ENCODE results near the gene ECE1. TPM values are rescaled to one million over a fixed set of nuclear protein-coding genes. Genes with fewer than 3 reads are reported as not detected.
A peak's percentile ranks its signal among the peaks of the same experiment; 100 is the strongest.
"Not testable (repeated sequence)": the region's sequence is repeated elsewhere in the genome, so short reads cannot be mapped to it uniquely, and the experiment has no call there.

Gene ECE1
- total RNA-seq, 1 donor from 2014 or later, result 139 TPM

GRCh38 chr1:21189906-21190500, 100.3 kb downstream of the ECE1 start:
- Mint-ChIP-seq H3K27me3 (ENCODE audit: insufficient read depth) (peaks cover 20% of the 10 kb centered on the region), H3K9me3 (no peaks in the 10 kb centered on the region), H3K36me3 (ENCODE audit: low read depth) (no peaks in the 10 kb centered on the region), H3K4me3 (no peak overlapping the region), H3K4me1 (ENCODE audit: low read depth) (peaks cover 13% of the 10 kb centered on the region), H3K27ac (no peak overlapping the region)
- no peak for DNase-seq (ENCODE audit: low spot score)
- intact Hi-C loops (cut with micrococcal nuclease), result no loop called here

GRCh38 chr1:21189421-21189820, 100.8 kb downstream of the ECE1 start:
- intact Hi-C loops (cut with micrococcal nuclease), result no loop called here
- H3K4me3 Mint-ChIP-seq, result no peak overlapping the region
- H3K9me3 Mint-ChIP-seq, result no peaks in the 10 kb centered on the region

GRCh38 chr1:21188235-21188634, 102.0 kb downstream of the ECE1 start:
- H3K36me3 Mint-ChIP-seq (ENCODE audit: low read depth), result no peaks in the 10 kb centered on the region
- no peak for DNase-seq (ENCODE audit: low spot score)
- no peak overlapping the region for H3K4me3 Mint-ChIP-seq
- H3K4me1 Mint-ChIP-seq (ENCODE audit: low read depth), result peaks cover 13% of the 10 kb centered on the region
- no peaks in the 10 kb centered on the region for H3K9me3 Mint-ChIP-seq
- H3K27me3 Mint-ChIP-seq (ENCODE audit: insufficient read depth), result peaks cover 18% of the 10 kb centered on the region
- no peak overlapping the region for H3K27ac Mint-ChIP-seq
- intact Hi-C loops (cut with micrococcal nuclease), result no loop called here

More at GRCh38 chr1:21189421-21189820, 100.8 kb downstream of the ECE1 start:
- no peak for DNase-seq (ENCODE audit: low spot score)
- H3K4me1 Mint-ChIP-seq (ENCODE audit: low read depth), result peaks cover 13% of the 10 kb centered on the region
- H3K27ac Mint-ChIP-seq, result no peak overlapping the region
- no peaks in the 10 kb centered on the region for H3K36me3 Mint-ChIP-seq (ENCODE audit: low read depth)
- peaks cover 22% of the 10 kb centered on the region for H3K27me3 Mint-ChIP-seq (ENCODE audit: insufficient read depth)

GRCh38 chr1:21185221-21185731, 105.0 kb downstream of the ECE1 start:
- H3K4me3 Mint-ChIP-seq, result no peak overlapping the region
- H3K9me3 Mint-ChIP-seq, result no peaks in the 10 kb centered on the region
- no peak overlapping the region for H3K27ac Mint-ChIP-seq
- no peak for DNase-seq (ENCODE audit: low spot score)
- H3K36me3 Mint-ChIP-seq (ENCODE audit: low read depth), result no peaks in the 10 kb centered on the region
- intact Hi-C loops (cut with micrococcal nuclease), result no loop called here
- peaks cover 7% of the 10 kb centered on the region for H3K4me1 Mint-ChIP-seq (ENCODE audit: low read depth)
- peaks cover 15% of the 10 kb centered on the region for H3K27me3 Mint-ChIP-seq (ENCODE audit: insufficient read depth)

GRCh38 chr1:21184276-21184675, 106.0 kb downstream of the ECE1 start:
- Mint-ChIP-seq H3K36me3 (ENCODE audit: low read depth) (no peaks in the 10 kb centered on the region), H3K4me1 (ENCODE audit: low read depth) (no peaks in the 10 kb centered on the region), H3K27me3 (ENCODE audit: insufficient read depth) (peaks cover 9% of the 10 kb centered on the region), H3K9me3 (no peaks in the 10 kb centered on the region), H3K27ac (no peak overlapping the region), H3K4me3 (no peak overlapping the region)
- no peak for DNase-seq (ENCODE audit: low spot score)
- intact Hi-C loops (cut with micrococcal nuclease), result no loop called here

GRCh38 chr1:21182181-21182731, 108.0 kb downstream of the ECE1 start:
- no peak for DNase-seq (ENCODE audit: low spot score)
- H3K4me3 Mint-ChIP-seq, result no peak overlapping the region
- no peak overlapping the region for H3K27ac Mint-ChIP-seq
- H3K4me1 Mint-ChIP-seq (ENCODE audit: low read depth), result no peaks in the 10 kb centered on the region
- intact Hi-C loops (cut with micrococcal nuclease), result no loop called here
- H3K36me3 Mint-ChIP-seq (ENCODE audit: low read depth), result no peaks in the 10 kb centered on the region
- H3K9me3 Mint-ChIP-seq, result no peaks in the 10 kb centered on the region
- H3K27me3 Mint-ChIP-seq (ENCODE audit: insufficient read depth), result peaks cover 6% of the 10 kb centered on the region

GRCh38 chr1:21178271-21178670, 112.0 kb downstream of the ECE1 start:
- intact Hi-C loops (cut with micrococcal nuclease), result loop anchor here (5.0 kb wide), 2 partner anchors 114 to 246 kb away; partner anchors contain the start of gene ECE1

GRCh38 chr1:21176586-21177555, 113.4 kb downstream of the ECE1 start, which contains the start of gene EIF4G3:
TSS of gene EIF4G3 (minus strand) at chr1:21176897. CDS start at chr1:21002742, 174,155 bp downstream.
- H3K27me3 Mint-ChIP-seq (ENCODE audit: insufficient read depth), result no peaks in the 10 kb centered on the region

More at GRCh38 chr1:21178271-21178670, 112.0 kb downstream of the ECE1 start:
- not testable (repeated sequence) for DNase-seq (ENCODE audit: low spot score); H3K27ac Mint-ChIP-seq; H3K36me3 Mint-ChIP-seq (ENCODE audit: low read depth); H3K9me3 Mint-ChIP-seq; H3K27me3 Mint-ChIP-seq (ENCODE audit: insufficient read depth)
- peak overlapping the region; percentile 52 for H3K4me3 Mint-ChIP-seq
- peaks cover 21% of the 10 kb centered on the region for H3K4me1 Mint-ChIP-seq (ENCODE audit: low read depth)

GRCh38 chr1:21175670-21176581, 114.3 kb downstream of the ECE1 start:
- peak overlapping the region; percentile 87 for H3K4me3 Mint-ChIP-seq
- H3K9me3 Mint-ChIP-seq, result no peaks in the 10 kb centered on the region
- H3K27ac Mint-ChIP-seq, result peak overlapping the region; percentile 87
- H3K36me3 Mint-ChIP-seq (ENCODE audit: low read depth), result peaks cover 17% of the 10 kb centered on the region
- intact Hi-C loops (cut with micrococcal nuclease), result loop anchor here (1.0 to 5.0 kb wide), 4 partner anchors 116 to 389 kb away; partner anchors contain the start of genes ECE1 and HP1BP3
- DNase-seq (ENCODE audit: low spot score), result peak; percentile 27
- H3K27me3 Mint-ChIP-seq (ENCODE audit: insufficient read depth), result no peaks in the 10 kb centered on the region
- H3K4me1 Mint-ChIP-seq (ENCODE audit: low read depth), result peaks cover 34% of the 10 kb centered on the region

More at GRCh38 chr1:21176586-21177555, 113.4 kb downstream of the ECE1 start, which contains the start of gene EIF4G3:
- peak within 1 kb of the TSS; percentile 89 for H3K4me3 Mint-ChIP-seq
- H3K4me1 Mint-ChIP-seq (ENCODE audit: low read depth), result peaks cover 25% of the 10 kb centered on the region
- intact Hi-C loops (cut with micrococcal nuclease), result loop anchor here (1.0 to 5.0 kb wide), 3 partner anchors 115 to 390 kb away; partner anchors contain the start of genes ECE1 and HP1BP3
- DNase-seq (ENCODE audit: low spot score), result peak; percentile 99
- peak within 1 kb of the TSS; percentile 94 for H3K27ac Mint-ChIP-seq
- H3K36me3 Mint-ChIP-seq (ENCODE audit: low read depth), result peaks cover 10% of the 10 kb centered on the region
- no peaks in the 10 kb centered on the region for H3K9me3 Mint-ChIP-seq

GRCh38 chr1:21175324-21175669, 115.0 kb downstream of the ECE1 start:
- Mint-ChIP-seq H3K4me3 (peak overlapping the region; percentile 87), H3K27me3 (ENCODE audit: insufficient read depth) (no peaks in the 10 kb centered on the region), H3K27ac (peak overlapping the region; percentile 87), H3K9me3 (no peaks in the 10 kb centered on the region), H3K36me3 (ENCODE audit: low read depth) (peaks cover 19% of the 10 kb centered on the region), H3K4me1 (ENCODE audit: low read depth) (peaks cover 34% of the 10 kb centered on the region)
- intact Hi-C loops (cut with micrococcal nuclease), result loop anchor here (2.0 to 5.0 kb wide), 3 partner anchors 117 to 243 kb away; partner anchors contain the start of gene ECE1
- DNase-seq (ENCODE audit: low spot score), result no peak

GRCh38 chr1:21174654-21175323, 115.5 kb downstream of the ECE1 start:
- H3K36me3 Mint-ChIP-seq (ENCODE audit: low read depth), result peaks cover 21% of the 10 kb centered on the region
- no peak for DNase-seq (ENCODE audit: low spot score)
- H3K27me3 Mint-ChIP-seq (ENCODE audit: insufficient read depth), result no peaks in the 10 kb centered on the region
- intact Hi-C loops (cut with micrococcal nuclease), result loop anchor here (2.0 to 5.0 kb wide), 3 partner anchors 118 to 242 kb away; partner anchors contain the start of gene ECE1
- peaks cover 34% of the 10 kb centered on the region for H3K4me1 Mint-ChIP-seq (ENCODE audit: low read depth)
- peak overlapping the region; percentile 87 for H3K27ac Mint-ChIP-seq
- H3K4me3 Mint-ChIP-seq, result peak overlapping the region; percentile 87
- no peaks in the 10 kb centered on the region for H3K9me3 Mint-ChIP-seq
